ENCODE measurements around the gene CMTM2.
"Not testable (repeated sequence)": the region's sequence is repeated elsewhere in the genome, so short reads cannot be mapped to it uniquely, and the experiment has no call there.

The CMTM2 gene

DNA sequence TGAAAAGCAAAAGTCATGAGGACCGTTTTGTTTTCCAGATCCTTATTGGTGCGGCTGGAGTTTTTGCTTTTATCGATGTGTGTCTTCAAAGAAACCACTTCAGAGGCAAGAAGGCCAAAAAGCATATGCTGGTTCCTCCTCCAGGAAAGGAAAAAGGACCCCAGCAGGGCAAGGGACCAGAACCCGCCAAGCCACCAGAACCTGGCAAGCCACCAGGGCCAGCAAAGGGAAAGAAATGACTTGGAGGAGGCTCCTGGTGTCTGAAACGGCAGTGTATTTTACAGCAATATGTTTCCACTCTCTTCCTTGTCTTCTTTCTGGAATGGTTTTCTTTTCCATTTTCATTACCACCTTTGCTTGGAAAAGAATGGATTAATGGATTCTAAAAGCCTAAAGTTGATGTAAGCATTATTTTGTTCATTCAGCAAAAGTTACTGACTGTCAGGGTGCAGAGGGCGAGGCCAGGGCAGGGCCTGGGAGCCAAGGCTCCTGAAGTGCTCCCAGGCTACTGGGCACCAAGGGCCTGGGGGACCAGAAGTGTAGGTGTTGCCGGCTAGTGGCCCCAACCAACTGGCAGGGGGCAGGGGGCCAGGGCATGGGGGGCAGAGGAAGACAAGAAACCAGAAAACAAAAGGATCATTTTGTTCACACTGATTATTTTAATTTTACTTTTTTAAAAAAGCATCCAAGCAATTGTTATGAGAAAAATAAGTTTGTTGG, 8.8 kb downstream of the CMTM2 start:
- FAIRE-seq: no peak

DNA sequence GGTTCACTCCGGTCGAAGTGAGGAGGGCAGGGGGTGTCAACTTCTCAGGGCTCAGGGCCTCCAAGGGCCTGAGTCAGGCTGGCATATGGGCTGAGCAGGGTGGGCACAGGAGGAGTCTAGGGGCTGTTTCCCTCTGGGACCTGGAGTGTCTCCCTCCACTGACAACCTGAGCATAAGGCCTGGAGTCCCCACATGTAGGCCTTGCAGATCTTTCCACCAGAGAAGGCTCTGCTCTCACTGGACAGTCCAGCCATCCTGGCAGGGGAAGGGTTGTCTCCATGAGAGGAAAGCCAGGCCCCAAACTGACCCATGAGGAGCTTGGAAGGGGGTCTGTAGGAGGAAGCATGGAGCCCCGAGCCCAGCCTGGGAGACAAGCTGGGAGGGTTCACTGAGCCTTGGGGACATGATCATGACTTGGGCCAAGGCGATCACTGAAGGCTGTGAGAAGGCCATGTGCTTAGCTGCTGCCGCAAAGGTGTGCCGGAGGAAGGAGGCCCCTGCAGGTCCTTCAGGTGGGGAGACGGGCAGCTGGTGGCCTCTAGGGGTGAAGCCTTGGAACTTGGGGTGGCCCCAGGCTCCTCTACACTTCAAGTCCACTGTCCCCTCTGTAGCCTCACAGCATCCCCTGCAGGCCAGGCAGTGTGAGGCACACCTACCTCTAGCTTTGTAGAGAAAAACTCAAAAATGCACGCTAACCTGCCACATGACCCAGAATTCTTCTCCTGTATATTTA, 9.9 kb downstream of the CMTM2 start:
- FAIRE-seq: no peak

- no peak for FAIRE-seq
Measured at GRCh38 chr16:66590322-66590721, 11.1 kb downstream of the CMTM2 start.

DNA sequence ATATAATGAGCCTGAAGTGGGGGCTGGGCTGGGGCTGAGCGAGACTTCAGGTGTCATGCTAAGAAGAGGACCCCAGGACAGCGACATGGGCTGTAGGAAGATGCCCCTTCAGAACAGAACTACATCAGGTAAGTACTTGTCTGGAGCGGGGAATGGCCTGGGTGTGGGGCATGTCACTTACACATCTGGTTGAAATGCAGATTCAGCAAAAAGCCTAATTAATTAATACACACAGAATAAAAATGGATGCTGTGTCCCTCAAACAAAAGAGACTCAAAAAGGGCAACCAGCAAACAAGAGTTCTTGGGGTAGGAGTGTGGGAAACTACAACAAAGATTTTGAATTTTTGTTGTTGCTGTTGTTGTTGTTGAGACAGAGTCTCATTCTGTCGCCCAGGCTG, 11.8 kb downstream of the CMTM2 start:
- no peak for FAIRE-seq

DNA sequence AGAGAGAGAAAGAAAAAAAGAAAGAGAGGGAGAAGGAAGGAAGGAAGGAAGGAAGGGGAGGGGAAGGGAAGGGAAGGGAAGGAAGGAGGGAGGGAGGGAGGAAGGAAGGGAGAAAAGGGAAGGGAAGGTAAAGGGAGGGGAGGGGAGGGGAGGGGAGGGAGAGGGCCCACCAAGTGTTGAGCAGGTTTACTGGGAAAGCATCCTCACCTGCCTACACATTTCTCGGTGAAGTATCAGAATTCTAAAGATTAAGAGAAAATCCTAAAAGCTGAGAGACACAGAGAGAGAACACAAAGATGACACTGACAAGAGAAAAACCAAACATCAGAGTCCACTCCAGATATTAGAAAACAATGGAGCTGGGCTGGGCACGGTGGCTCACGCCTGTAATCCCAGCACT, 13.0 kb downstream of the CMTM2 start:
- FAIRE-seq: no peak

GRCh38 chr16:66592814-66593213, 13.6 kb downstream of the CMTM2 start:
- FAIRE-seq: no peak

DNA sequence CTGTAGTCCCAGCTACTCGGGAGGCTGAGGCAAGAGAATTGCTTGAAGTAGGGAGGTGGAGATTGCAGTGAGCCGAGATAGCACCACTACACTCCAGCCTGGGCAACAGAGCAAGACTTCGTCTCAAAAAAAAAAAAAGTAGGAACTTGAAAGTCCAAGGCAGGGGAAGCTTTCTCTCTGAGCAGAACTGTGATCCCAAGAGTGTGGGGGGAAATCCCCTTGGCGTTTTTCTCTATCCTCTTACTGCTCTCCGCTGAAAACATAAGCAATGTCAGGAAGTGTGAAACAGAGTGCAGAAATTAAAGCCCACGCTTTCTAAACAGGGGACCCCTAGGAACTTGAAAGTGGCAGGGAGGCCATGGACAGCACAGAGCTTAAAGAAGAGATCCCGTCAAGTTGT, 15.5 kb downstream of the CMTM2 start:
- FAIRE-seq: no peak

- FAIRE-seq: not testable (repeated sequence)
Measured at GRCh38 chr16:66596559-66596958, 17.3 kb downstream of the CMTM2 start.

DNA sequence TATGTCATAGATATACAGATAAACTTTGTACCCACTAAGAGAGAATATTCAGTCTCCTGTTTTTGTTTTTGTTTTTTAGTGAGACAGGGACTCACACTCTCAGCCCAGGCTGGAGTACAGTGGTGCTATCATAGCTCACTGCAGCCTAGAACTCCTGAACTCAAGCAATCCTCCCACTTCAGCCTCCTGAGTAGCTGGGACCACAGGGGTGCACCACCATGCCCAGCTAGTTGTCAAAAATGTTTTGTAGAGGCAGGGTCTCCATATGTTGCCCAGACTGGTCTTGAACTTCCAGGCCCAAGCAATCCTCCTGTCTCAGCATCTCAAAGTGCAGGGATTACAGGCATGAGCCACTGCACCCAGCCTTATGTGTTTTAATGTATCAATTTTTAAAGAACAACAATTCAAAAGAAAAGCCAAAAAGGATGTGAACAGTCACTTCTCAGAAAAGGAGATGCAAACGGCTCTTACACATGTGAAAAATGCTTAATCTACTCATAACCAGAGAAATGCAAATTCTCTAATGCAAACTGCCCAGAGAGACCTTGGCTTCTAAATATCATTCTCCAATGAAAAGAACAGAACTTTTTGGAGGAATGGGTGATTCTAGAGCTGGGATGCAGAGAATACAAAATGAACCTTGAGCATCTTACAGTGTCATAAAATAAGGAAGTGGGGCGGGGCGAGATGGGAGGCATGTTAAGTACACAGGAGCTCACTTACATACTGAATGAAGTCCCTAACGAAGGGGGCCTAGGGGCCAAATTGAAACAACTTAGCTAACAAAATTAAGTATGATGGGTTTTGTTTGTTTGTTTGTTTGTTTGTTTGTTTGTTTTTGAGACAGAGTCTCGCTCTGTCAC, 18.0 kb downstream of the CMTM2 start:
- FAIRE-seq: no peak

DNA sequence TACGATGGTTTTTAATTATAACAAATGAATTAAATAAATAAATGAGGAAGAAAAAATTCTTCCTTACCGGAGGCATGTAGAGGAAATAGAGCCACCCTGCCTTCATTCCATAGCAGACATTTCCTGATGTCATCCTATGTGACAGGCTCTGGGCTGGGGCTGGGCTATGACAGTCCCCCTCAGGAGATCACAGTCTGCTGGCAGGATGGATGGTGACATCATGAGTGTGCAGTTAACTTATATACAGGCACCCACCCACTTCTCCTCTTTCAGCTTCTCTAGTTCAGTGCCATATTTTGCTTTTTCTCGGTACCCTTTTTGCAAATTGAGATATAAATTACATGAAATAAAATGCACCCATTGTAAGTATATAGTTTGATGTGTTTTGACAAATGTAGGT, 18.8 kb downstream of the CMTM2 start:
- no peak for FAIRE-seq

DNA sequence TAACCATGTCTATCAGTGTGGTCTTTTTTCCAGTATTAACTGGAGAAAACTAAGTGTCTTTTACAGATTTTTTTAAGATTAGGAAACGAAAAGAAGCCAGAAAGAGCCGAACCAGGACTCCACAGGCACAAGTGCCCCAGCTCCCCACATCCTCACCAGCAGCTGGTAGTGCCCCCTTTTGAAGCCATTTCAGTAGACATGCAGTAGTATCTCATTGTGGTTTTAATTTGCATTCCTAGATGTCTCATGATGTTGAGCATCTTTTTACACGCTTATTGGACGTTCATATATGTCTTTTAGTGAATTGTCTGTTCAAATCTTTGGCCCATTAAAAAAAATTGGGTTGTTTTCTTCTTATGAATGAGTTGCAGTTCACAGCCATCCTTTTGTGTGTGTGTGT, 20.5 kb downstream of the CMTM2 start:
- FAIRE-seq: no peak

DNA sequence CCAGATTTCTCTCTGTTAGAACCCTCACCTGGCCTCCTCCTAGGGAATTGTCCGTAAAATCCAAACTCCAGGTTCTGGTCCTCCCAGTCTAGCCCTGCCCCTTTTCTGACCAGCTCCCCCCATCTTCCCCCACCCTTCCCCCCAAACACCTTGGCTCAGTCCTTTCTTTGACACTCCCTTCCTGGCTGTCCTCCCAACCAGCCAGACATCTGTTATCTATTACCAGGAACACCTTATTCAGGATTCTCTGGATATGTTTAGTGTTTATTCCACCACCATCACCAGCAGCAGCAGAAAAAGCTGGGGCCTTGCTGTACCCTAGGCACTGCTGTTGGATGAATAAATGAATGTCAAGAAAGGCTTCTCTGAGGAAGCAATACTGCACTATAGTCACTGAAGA, 21.2 kb downstream of the CMTM2 start:
- FAIRE-seq: no peak

- no peak for FAIRE-seq
Measured at GRCh38 chr16:66601471-66601870, 22.2 kb downstream of the CMTM2 start.

GRCh38 chr16:66603537-66604375, 24.5 kb downstream of the CMTM2 start:
- FAIRE-seq: no peak

DNA sequence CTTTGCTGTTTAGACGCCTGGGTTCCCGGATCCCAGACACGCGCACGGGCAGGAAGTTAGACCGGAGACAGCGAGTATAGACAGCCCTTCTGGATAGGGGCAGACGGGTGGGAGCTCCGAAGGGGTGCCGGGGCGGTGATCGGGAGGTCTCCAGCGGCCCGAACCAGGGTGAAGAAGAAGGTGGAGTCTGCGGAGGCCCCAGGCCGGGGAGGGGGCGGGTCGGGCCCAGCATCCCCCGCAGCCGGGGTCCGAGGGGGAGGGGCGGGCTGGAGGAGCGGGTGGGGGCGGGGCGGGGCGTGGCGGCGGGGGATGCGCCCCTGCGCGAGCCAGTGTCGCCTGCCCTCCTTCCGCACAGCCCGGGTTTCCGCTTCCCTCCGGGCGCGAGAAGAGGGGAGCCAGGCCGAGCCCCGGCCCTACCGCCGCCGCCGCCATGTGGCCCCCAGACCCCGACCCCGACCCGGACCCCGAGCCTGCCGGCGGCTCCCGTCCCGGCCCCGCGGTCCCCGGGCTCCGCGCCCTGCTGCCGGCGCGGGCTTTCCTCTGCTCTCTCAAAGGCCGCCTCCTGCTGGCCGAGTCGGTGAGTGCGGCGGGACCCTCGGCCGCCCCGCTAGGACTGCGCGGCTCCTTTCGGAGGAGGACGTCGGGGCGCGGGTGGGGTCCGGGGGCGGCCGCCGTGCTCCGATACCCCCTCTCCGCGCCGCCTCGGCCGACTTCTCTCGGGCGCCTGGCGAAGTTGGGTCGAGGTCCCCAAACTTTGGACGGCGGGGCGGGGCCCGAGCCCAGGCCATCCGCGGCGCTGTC, 25.3 kb downstream of the CMTM2 start, which contains the start of gene CMTM3:
Gene CMTM3 (plus strand): TSS at position 329 of the 801 bp plus-strand sequence. CDS start 102 bp downstream, at position 431.
- FAIRE-seq: no peak

- FAIRE-seq: no peak
Measured at GRCh38 chr16:66605177-66605978, 26.1 kb downstream of the CMTM2 start.

DNA sequence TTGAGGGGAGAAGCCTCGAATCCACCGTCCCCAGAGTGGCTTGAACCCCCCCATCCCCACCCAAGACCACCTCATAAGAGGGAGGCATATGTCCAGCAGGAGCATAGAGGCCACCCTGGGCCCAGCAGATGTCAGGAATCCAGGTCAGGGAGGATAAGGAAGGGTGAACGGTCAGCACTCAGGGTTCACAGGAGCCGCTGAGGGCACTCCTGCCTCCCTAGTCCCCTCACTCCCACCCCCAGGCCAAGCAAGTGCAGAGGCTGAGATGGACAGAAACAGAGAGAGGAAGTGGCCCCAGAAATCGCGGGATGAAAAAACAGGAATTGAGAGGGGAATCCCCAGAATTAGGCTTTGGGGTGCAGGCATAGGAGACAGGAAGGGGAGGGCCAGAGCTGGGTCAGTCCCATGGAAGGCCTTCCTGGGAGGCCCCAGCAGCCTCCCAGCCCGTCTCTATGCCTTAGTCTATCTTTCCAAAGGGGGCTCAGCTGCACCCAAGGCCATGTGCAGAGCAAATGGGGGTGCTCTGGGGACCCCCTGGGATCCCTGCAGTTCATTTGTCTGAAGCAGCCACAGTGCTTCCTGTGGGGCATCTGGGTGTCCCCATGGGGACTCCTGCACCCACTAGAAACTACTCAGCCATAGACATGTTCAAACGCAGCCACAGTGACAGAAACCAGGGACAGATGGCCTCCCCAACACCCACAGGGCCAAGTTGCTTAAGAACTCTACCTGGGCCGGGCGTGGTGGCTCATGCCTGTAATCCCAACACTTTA, 26.9 kb downstream of the CMTM2 start:
- FAIRE-seq: no peak

DNA sequence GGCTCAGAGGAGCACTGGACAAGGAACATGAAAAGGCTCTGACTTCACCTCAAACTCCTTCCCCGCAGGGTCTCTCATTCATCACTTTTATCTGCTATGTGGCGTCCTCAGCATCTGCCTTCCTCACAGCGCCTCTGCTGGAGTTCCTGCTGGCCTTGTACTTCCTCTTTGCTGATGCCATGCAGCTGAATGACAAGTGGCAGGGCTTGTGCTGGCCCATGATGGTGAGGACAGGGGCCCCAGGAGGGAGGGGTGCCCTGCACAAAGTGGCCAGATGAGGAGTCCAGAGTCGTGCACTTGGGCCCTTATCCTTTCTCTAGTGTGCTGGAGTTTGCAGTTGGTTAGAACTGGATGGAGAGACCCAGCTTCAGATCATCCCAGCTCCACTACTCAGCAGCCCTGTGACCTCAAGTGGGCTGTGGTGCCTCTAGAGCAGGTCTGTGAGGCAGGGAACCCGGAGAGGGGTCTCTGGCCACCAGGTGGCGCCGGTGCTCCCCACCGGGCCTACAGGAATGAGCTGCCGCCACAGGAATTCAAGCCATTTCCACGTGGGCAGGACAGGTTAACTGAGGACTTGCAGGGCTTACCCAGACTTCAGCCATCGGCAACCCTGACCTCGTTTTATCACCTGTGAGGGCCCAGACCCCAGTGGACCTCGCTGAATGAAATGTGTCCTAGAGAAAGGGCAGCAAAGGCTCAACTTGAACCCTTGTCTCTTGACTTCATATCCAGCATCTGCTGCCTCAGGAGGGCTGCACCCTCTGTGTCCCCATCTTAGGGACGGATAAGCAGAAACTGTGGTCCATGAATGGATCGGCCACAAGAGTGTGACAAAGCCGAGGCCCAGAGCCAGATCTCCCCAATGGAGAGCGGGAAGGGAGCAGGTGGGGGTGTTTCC, 29.2 kb downstream of the CMTM2 start:
- FAIRE-seq: no peak

GRCh38 chr16:66609139-66609510, 29.9 kb downstream of the CMTM2 start:
- FAIRE-seq: no peak

All from islet of Langerhans (tissue), 1 donor.